Lung (tissue), 12 donors: ENCODE data around the gene SELENOM. TPM values are rescaled to one million over a fixed set of nuclear protein-coding genes. Genes with fewer than 3 reads are reported as not detected.

Experiments
- ATAC-seq: fragments of 200-7000 bp; cut with Tn5 transposase; one replicate; pipeline ENCODE4 v1.9.1; 2020; ENCODE audit warnings: moderate number of reproducible peaks; ENCODE audit not compliant: insufficient read depth, low FRiP score
- DNase-seq, 3 donors: peaks; one replicate each; pipeline ENCODE4 v3.0.0-alpha.2; 2013 to 2017
- H3K27ac ChIP-seq, 2 donors: one replicate each; pipeline ENCODE4 v1.5.1; 2013; ENCODE audit warnings: mild to moderate bottlenecking in 2 of 2, moderate library complexity in 2 of 2, control low read depth in 1 of 2, inconsistent platforms in 1 of 2, low read depth in 1 of 2, low read length in 1 of 2
- H3K27me3 ChIP-seq, 3 donors: one replicate each; pipeline ENCODE4 v1.5.1; 2013; ENCODE audit warnings: low read length in 2 of 3; ENCODE audit not compliant: control insufficient read depth in 3 of 3, insufficient read depth in 3 of 3
- H3K36me3 ChIP-seq, 4 donors: one replicate each; pipeline ENCODE4 v1.5.1; 2013; ENCODE audit warnings: low read length in 4 of 4, mild to moderate bottlenecking in 1 of 4, moderate library complexity in 1 of 4; ENCODE audit not compliant: control insufficient read depth in 4 of 4, insufficient read depth in 4 of 4
- H3K4me1 ChIP-seq, 5 donors: one replicate each; pipeline ENCODE4 v1.5.1; 2013; ENCODE audit warnings: low read length in 5 of 5, mild to moderate bottlenecking in 2 of 5, moderate library complexity in 1 of 5; ENCODE audit not compliant: control insufficient read depth in 5 of 5, insufficient read depth in 5 of 5
- H3K4me3 ChIP-seq: one replicate; pipeline ENCODE4 v1.5.1; 2013; ENCODE audit warnings: mild to moderate bottlenecking, control low read depth, moderate library complexity
- H3K9ac ChIP-seq, 2 donors: one replicate each; pipeline ENCODE4 v1.5.1; 2013; ENCODE audit warnings: low read length in 2 of 2, control low read depth in 1 of 2; ENCODE audit not compliant: insufficient read depth in 1 of 2
- H3K9me3 ChIP-seq, 4 donors: one replicate each; pipeline ENCODE4 v1.5.1; 2013; ENCODE audit warnings: low read length in 3 of 4, mild to moderate bottlenecking in 1 of 4, moderate library complexity in 1 of 4; ENCODE audit not compliant: control insufficient read depth in 4 of 4, insufficient read depth in 3 of 4
- CTCF ChIP-seq: IDR thresholded peaks from 2 replicates; pipeline ENCODE4 v1.5.1; 2012; ENCODE audit warnings: mild to moderate bottlenecking; ENCODE audit errors: control extremely low read depth, extremely low read depth
- WGBS, 2 donors: extraction: QIAGEN DNeasy Blood & Tissue Kit; methylation state at CpG; one replicate each; pipeline ENCODE4 v1.1.7; 2013; 5-methylcytosine and 5-hydroxymethylcytosine counted together
- polyA plus RNA-seq, 2 donors: library from polyadenylated mRNA; stranded (reverse); fragments of 200-250 nt; gene quantifications; one replicate each; pipeline ENCODE4 v1.2.1, GENCODE V29; 2013
- total RNA-seq, 2 donors: library from RNA; depleted of rRNA in 1 of 2; stranded (reverse); fragments of >200 nt in 1 of 2; gene quantifications; one replicate each; pipeline ENCODE4 v1.2.1, GENCODE V29; 2014 to 2021
- donor health status: control.
- donor health status: control.
- donor health status: Bipolar disorder and iron deficiency.
- donor health status: healthy.
- donor health status: DM: yes; HTN: yes; CAD: no.

SELENOM gene
- total and polyA plus RNA-seq, 4 donors = 26.6 to 159 (median 147) TPM

GRCh38 chr22:31127181-31127772 is 19.9 kb upstream of the SELENOM start:
- Histone ChIP-seq H3K4me1 (peaks cover 0 to 7% (median 0%) of the 10 kb centered on the region in 5 donors), H3K4me3 (no peak overlapping the region), H3K27me3 (no peaks in the 10 kb centered on the region), H3K27ac (no peak overlapping the region), H3K9ac (no peak overlapping the region), H3K9me3 (no peaks in the 10 kb centered on the region), H3K36me3 (no peaks in the 10 kb centered on the region)
- TF ChIP-seq CTCF = no peak
- ATAC-seq (no peak), DNase-seq (no peak)
- 45 to 64% methylated on average over 19 of the region's 19 CpGs for WGBS, 2 donors

- no peaks in the 10 kb centered on the region for H3K36me3 ChIP-seq
- no peak for DNase-seq
- H3K27ac ChIP-seq = no peak overlapping the region
- no peak for TF ChIP-seq CTCF
- H3K27me3 ChIP-seq = no peaks in the 10 kb centered on the region
- WGBS, 2 donors = 82 to 86% methylated on average over 13 of the region's 13 CpGs
- no peak overlapping the region for H3K4me3 ChIP-seq
- peaks cover 0 to 7% (median 0%) of the 10 kb centered on the region in 5 donors for H3K4me1 ChIP-seq
- no peak overlapping the region for H3K9ac ChIP-seq
- H3K9me3 ChIP-seq = no peaks in the 10 kb centered on the region
- no peak for ATAC-seq
These were observed 19.5 kb upstream of the SELENOM start for GRCh38 chr22:31126869-31127175.

DNA sequence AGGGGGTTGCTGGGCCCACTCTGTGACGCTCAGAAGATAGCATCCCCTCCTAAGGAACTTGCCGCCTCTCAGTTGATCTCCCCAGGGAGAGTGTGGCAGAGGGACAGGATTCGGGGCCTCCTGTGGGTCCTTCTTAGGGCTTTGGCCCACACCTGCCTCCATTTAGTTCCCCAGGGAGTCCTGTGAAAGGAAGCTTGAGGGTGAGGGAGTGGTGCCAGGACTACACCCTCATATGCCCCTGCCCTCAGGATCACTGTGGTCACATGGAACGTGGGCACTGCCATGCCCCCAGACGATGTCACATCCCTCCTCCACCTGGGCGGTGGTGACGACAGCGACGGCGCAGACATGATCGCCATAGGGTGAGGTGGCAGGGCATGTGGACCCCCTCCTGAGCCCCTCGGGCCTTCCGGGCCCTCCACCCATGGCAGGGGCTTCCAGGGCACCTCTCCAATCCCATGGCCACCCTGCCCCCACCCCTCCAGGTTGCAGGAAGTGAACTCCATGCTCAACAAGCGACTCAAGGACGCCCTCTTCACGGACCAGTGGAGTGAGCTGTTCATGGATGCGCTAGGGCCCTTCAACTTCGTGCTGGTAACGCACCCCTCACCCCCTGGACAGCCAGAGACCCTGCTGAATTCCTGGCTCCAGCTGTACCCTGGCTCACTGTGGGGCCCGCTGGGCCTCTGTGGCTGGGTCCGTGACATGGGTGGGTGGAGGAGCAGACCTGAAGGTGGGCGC is 18.9 kb upstream of the SELENOM start:
- no peak for ATAC-seq
- TF ChIP-seq CTCF = no peak
- no peaks in the 10 kb centered on the region for H3K27me3 ChIP-seq
- H3K9me3 ChIP-seq = no peaks in the 10 kb centered on the region
- H3K9ac ChIP-seq = no peak overlapping the region
- H3K4me3 ChIP-seq = no peak overlapping the region
- peaks cover 0 to 7% (median 0%) of the 10 kb centered on the region in 5 donors for H3K4me1 ChIP-seq
- WGBS, 2 donors = 85 to 89% methylated on average over 22 of the region's 22 CpGs
- H3K36me3 ChIP-seq = no peaks in the 10 kb centered on the region
- H3K27ac ChIP-seq = no peak overlapping the region
- no peak for DNase-seq
